ENCODE measurements around the gene ELOB. TPM values are rescaled to one million over a fixed set of nuclear protein-coding genes. Genes with fewer than 3 reads are reported as not detected.
A peak's percentile ranks its signal among the peaks of the same experiment; 100 is the strongest.

Gene ELOB
- total RNA-seq, 1 donor, result 195 TPM

- H3K4me3 ChIP-seq (ENCODE audit: insufficient read depth, low read length), result no peak overlapping the region
- H3K9me3 ChIP-seq (ENCODE audit: low read depth, low read length), result no peaks in the 10 kb centered on the region
- no peak overlapping the region for H2AFZ ChIP-seq (ENCODE audit: low read length)
- TF ChIP-seq CTCF (IDR thresholded peaks at IDR 0.05; ENCODE audit: extremely low read depth, low read depth, low read length), result no peak
- peaks cover 65% of the 10 kb centered on the region for H3K27me3 ChIP-seq (ENCODE audit: insufficient read depth, low read length)
- H3K79me2 ChIP-seq (ENCODE audit: insufficient read depth, low read length), result no peaks in the 10 kb centered on the region
- H3K27ac ChIP-seq (ENCODE audit: low read depth, low read length), result no peak overlapping the region
- H3K36me3 ChIP-seq (ENCODE audit: insufficient read depth, low read length), result no peaks in the 10 kb centered on the region
- no peaks in the 10 kb centered on the region for H4K20me1 ChIP-seq (ENCODE audit: insufficient read depth, low read length)
- no peak overlapping the region for H3K4me2 ChIP-seq (ENCODE audit: insufficient read depth, low read length)
- peak; percentile 60 for DNase-seq (ENCODE audit: insufficient read length, low spot score, missing footprints)
- H3K4me1 ChIP-seq (ENCODE audit: insufficient read depth, low read length), result no peaks in the 10 kb centered on the region
Observed at GRCh38 chr16:2787961-2788360, 10.9 kb upstream of the ELOB start.

- H3K27ac ChIP-seq (ENCODE audit: low read depth, low read length), result no peak within 1 kb of the TSS
Observed at GRCh38 chr16:2787406-2787805, 10.3 kb upstream of the ELOB start, which contains the start of gene PRSS33. TSS of gene PRSS33 (minus strand) at chr16:2787560. CDS start at chr16:2786547, 1,013 bp downstream.

GRCh38 chr16:2786826-2787151 lies 9.7 kb upstream of the ELOB start:
- TF ChIP-seq CTCF (IDR thresholded peaks at IDR 0.05; ENCODE audit: extremely low read depth, low read depth, low read length), result no peak
- no peak overlapping the region for H3K4me3 ChIP-seq (ENCODE audit: insufficient read depth, low read length)
- no peak for DNase-seq (ENCODE audit: insufficient read length, low spot score, missing footprints)
- no peak overlapping the region for H3K27ac ChIP-seq (ENCODE audit: low read depth, low read length)
- H4K20me1 ChIP-seq (ENCODE audit: insufficient read depth, low read length), result no peaks in the 10 kb centered on the region
- peaks cover 62% of the 10 kb centered on the region for H3K27me3 ChIP-seq (ENCODE audit: insufficient read depth, low read length)
- H3K9me3 ChIP-seq (ENCODE audit: low read depth, low read length), result no peaks in the 10 kb centered on the region
- no peak overlapping the region for H2AFZ ChIP-seq (ENCODE audit: low read length)
- no peaks in the 10 kb centered on the region for H3K36me3 ChIP-seq (ENCODE audit: insufficient read depth, low read length)
- no peaks in the 10 kb centered on the region for H3K79me2 ChIP-seq (ENCODE audit: insufficient read depth, low read length)
- no peaks in the 10 kb centered on the region for H3K4me1 ChIP-seq (ENCODE audit: insufficient read depth, low read length)
- H3K4me2 ChIP-seq (ENCODE audit: insufficient read depth, low read length), result no peak overlapping the region

More at GRCh38 chr16:2787406-2787805, 10.3 kb upstream of the ELOB start, which contains the start of gene PRSS33:
- no peak within 1 kb of the TSS for H2AFZ ChIP-seq (ENCODE audit: low read length)
- H3K4me1 ChIP-seq (ENCODE audit: insufficient read depth, low read length), result no peaks in the 10 kb centered on the region
- no peaks in the 10 kb centered on the region for H4K20me1 ChIP-seq (ENCODE audit: insufficient read depth, low read length)
- peaks cover 65% of the 10 kb centered on the region for H3K27me3 ChIP-seq (ENCODE audit: insufficient read depth, low read length)
- no peak within 1 kb of the TSS for H3K4me2 ChIP-seq (ENCODE audit: insufficient read depth, low read length)
- no peaks in the 10 kb centered on the region for H3K9me3 ChIP-seq (ENCODE audit: low read depth, low read length)
- no peak within 1 kb of the TSS for H3K4me3 ChIP-seq (ENCODE audit: insufficient read depth, low read length)
- H3K79me2 ChIP-seq (ENCODE audit: insufficient read depth, low read length), result no peaks in the 10 kb centered on the region
- peak; percentile 54 for DNase-seq (ENCODE audit: insufficient read length, low spot score, missing footprints)
- no peaks in the 10 kb centered on the region for H3K36me3 ChIP-seq (ENCODE audit: insufficient read depth, low read length)
- no peak for TF ChIP-seq CTCF (IDR thresholded peaks at IDR 0.05; ENCODE audit: extremely low read depth, low read depth, low read length)

GRCh38 chr16:2786061-2786825 lies 9.2 kb upstream of the ELOB start:
- TF ChIP-seq CTCF (IDR thresholded peaks at IDR 0.05; ENCODE audit: extremely low read depth, low read depth, low read length), result no peak
- Histone ChIP-seq H3K27ac (ENCODE audit: low read depth, low read length) (no peak overlapping the region), H3K27me3 (ENCODE audit: insufficient read depth, low read length) (peaks cover 59% of the 10 kb centered on the region)

More at GRCh38 chr16:2786061-2786825, 9.2 kb upstream of the ELOB start:
- no peaks in the 10 kb centered on the region for H3K4me1 ChIP-seq (ENCODE audit: insufficient read depth, low read length)
- peak; percentile 79 for DNase-seq (ENCODE audit: insufficient read length, low spot score, missing footprints)
- H3K4me3 ChIP-seq (ENCODE audit: insufficient read depth, low read length), result no peak overlapping the region
- no peaks in the 10 kb centered on the region for H3K79me2 ChIP-seq (ENCODE audit: insufficient read depth, low read length)
- H2AFZ ChIP-seq (ENCODE audit: low read length), result no peak overlapping the region
- no peaks in the 10 kb centered on the region for H3K9me3 ChIP-seq (ENCODE audit: low read depth, low read length)
- no peak overlapping the region for H3K4me2 ChIP-seq (ENCODE audit: insufficient read depth, low read length)
- no peaks in the 10 kb centered on the region for H4K20me1 ChIP-seq (ENCODE audit: insufficient read depth, low read length)
- H3K36me3 ChIP-seq (ENCODE audit: insufficient read depth, low read length), result no peaks in the 10 kb centered on the region

Measured in osteoblast (primary cell).